ENCODE data around the gene EXOC4. TPM values are rescaled to one million over a fixed set of nuclear protein-coding genes. Genes with fewer than 3 reads are reported as not detected.

The EXOC4 gene
- total RNA-seq, 2 donors from 2014 or later: 62.0 to 146 TPM

DNA sequence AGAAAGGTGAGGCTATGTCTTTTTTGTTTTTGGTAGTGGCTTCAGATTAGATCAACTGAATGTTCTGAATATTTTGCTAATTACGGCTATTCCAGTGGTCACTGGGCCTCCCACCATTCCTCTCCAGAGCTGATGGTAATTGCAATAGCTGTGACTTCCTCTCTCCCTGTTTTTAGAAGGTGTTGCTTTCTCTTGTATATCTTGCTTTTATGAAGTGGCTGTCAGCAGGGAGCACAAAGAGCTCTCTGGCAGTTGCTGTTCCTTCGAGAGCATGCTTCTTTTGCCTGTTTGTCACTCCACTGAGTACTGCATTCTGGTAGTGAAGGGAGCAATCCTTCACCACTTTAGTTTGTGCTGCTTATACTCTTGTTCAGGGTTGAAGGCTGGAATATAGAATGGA lies 133.3 kb downstream of the EXOC4 start:
- DNase-seq (no peak), ATAC-seq (no peak)
- intact Hi-C loops (cut with DNase I): no loop called here
- peaks cover 18% of the 10 kb centered on the region for H3K4me1 ChIP-seq
- no peak overlapping the region for H3K4me3 ChIP-seq
- no peak for TF ChIP-seq POLR2A (IDR thresholded peaks at IDR 0.05)
- TF ChIP-seq, protein P1, sequence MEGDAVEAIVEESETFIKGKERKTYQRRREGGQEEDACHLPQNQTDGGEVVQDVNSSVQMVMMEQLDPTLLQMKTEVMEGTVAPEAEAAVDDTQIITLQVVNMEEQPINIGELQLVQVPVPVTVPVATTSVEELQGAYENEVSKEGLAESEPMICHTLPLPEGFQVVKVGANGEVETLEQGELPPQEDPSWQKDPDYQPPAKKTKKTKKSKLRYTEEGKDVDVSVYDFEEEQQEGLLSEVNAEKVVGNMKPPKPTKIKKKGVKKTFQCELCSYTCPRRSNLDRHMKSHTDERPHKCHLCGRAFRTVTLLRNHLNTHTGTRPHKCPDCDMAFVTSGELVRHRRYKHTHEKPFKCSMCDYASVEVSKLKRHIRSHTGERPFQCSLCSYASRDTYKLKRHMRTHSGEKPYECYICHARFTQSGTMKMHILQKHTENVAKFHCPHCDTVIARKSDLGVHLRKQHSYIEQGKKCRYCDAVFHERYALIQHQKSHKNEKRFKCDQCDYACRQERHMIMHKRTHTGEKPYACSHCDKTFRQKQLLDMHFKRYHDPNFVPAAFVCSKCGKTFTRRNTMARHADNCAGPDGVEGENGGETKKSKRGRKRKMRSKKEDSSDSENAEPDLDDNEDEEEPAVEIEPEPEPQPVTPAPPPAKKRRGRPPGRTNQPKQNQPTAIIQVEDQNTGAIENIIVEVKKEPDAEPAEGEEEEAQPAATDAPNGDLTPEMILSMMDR (IDR thresholded peaks at IDR 0.05): no peak
- H3K27me3 ChIP-seq: no peaks in the 10 kb centered on the region
- WGBS, 2 donors: 95 to 100% methylated on average over 2 of the region's 2 CpGs
- no peaks in the 10 kb centered on the region for H3K9me3 ChIP-seq
- no peaks in the 10 kb centered on the region for H3K36me3 ChIP-seq (replicated peaks in 1 of 2; ENCODE audit: insufficient read depth in 1 of 2, low read depth in 2 of 2)
- no peak overlapping the region for H3K27ac ChIP-seq

DNA sequence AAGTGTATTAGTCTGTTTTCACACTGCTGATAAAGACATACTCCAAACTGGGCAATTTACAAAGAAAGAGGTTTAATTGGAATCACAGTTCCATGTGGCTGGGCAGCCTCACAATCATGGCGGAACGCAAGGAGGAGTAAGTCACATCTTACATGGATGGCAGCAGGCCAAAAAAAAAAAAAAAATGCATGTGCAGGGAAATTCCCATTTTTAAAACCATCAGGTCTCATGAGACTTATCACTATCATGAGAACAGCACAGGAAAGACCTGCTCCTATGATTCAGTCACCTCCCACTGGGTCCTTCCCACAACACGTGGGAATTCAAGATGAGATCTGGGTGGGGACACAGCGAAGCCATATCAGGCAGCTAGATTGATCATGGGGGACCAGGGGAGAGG lies 136.8 kb downstream of the EXOC4 start:
- no peak for ATAC-seq
- Histone ChIP-seq H3K27ac (no peak overlapping the region), H3K9me3 (no peaks in the 10 kb centered on the region), H3K4me3 (no peak overlapping the region), H3K4me1 (no peaks in the 10 kb centered on the region), H3K27me3 (no peaks in the 10 kb centered on the region), H3K36me3 (replicated peaks in 1 of 2; ENCODE audit: insufficient read depth in 1 of 2, low read depth in 2 of 2) (no peaks in the 10 kb centered on the region)
- DNase-seq: no peak
- intact Hi-C loops (cut with DNase I): no loop called here
- 94 to 98% methylated on average over 4 of the region's 4 CpGs for WGBS, 2 donors
- TF ChIP-seq, protein P1 (IDR thresholded peaks at IDR 0.05): no peak
- no peak for TF ChIP-seq POLR2A (IDR thresholded peaks at IDR 0.05)

DNA sequence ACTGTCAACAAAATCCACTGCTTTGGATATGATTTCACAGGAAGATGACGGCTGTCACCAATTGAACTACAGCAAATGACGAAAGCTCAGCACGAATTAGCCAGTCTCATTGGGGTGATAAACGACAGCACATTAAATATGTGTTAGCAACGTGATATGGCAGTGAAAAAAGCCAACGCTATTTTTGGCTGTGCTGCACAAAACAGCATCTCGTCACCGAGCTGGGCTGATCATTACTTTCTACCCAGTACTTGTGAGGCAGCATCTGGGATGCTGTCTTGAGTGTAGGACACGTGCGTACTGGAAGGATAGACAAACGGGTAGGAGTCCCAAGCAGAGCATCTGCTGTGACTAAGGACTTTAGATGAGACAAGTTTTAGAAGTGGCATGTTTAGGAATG lies 138.3 kb downstream of the EXOC4 start:
- H3K9me3 ChIP-seq: no peaks in the 10 kb centered on the region
- no peaks in the 10 kb centered on the region for H3K4me1 ChIP-seq
- DNase-seq (no peak), ATAC-seq (no peak)
- no peak for TF ChIP-seq POLR2A (IDR thresholded peaks at IDR 0.05)
- TF ChIP-seq, protein P1 (IDR thresholded peaks at IDR 0.05): no peak
- intact Hi-C loops (cut with DNase I): no loop called here
- WGBS, 2 donors: 87 to 88% methylated on average over 11 of the region's 11 CpGs
- H3K4me3 ChIP-seq: no peak overlapping the region
- no peak overlapping the region for H3K27ac ChIP-seq
- no peaks in the 10 kb centered on the region for H3K36me3 ChIP-seq (replicated peaks in 1 of 2; ENCODE audit: insufficient read depth in 1 of 2, low read depth in 2 of 2)
- no peaks in the 10 kb centered on the region for H3K27me3 ChIP-seq

DNA sequence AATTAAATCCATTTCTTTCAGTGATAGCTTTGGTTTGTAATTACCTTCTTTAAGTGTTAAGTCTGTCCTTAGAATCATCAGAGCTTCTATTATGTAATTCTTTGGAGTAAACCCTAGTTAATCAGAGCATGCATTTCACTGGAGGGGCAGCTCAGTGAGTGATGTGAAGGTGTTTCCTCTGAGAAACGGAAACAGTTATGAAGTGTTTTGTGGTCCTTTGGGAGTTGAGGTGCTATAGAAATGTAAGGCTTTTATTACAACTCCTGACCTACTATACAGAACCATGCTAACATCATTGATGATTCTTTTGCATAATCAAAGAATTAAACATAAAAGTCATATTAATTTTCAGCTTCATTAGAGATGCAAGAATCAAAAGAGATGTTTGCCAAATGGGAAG lies 141.5 kb downstream of the EXOC4 start:
- intact Hi-C loops (cut with DNase I): no loop called here
- no peak for ATAC-seq
- no peaks in the 10 kb centered on the region for H3K36me3 ChIP-seq (replicated peaks in 1 of 2; ENCODE audit: insufficient read depth in 1 of 2, low read depth in 2 of 2)
- H3K27ac ChIP-seq: no peak overlapping the region
- H3K4me3 ChIP-seq: no peak overlapping the region
- no peaks in the 10 kb centered on the region for H3K9me3 ChIP-seq
- no peaks in the 10 kb centered on the region for H3K4me1 ChIP-seq
- H3K27me3 ChIP-seq: no peaks in the 10 kb centered on the region
- TF ChIP-seq, protein P1 (IDR thresholded peaks at IDR 0.05): no peak
- TF ChIP-seq POLR2A (IDR thresholded peaks at IDR 0.05): no peak
- 57 to 61% methylated on average over 1 of the region's 1 CpG for WGBS, 2 donors
- DNase-seq: no peak

DNA sequence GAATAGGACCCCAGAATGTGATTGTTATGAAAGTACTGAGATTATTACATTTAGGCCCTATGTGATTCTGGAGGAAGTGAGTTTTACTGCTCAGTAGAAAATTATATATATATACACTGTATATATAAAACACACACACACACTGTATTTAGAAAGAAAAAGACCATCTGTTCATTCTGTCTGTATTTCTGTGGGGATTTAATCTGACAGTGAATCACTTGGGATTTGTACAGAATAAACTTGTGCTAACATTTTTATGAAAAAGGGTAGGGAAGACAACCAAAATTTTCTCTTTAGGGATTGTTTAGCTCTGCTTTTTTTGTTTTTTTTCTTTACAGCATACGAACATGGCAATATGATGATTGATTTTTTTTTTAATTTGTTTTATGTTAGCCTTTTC lies 142.7 kb downstream of the EXOC4 start:
- TF ChIP-seq, protein P1 (IDR thresholded peaks at IDR 0.05): no peak
- no peak for TF ChIP-seq POLR2A (IDR thresholded peaks at IDR 0.05)
- ATAC-seq (no peak), DNase-seq (no peak)
- WGBS, 2 donors: 85% methylated on average over 1 of the region's 1 CpG
- Histone ChIP-seq H3K4me3 (no peak overlapping the region), H3K36me3 (replicated peaks in 1 of 2; ENCODE audit: insufficient read depth in 1 of 2, low read depth in 2 of 2) (no peaks in the 10 kb centered on the region), H3K9me3 (no peaks in the 10 kb centered on the region), H3K27ac (no peak overlapping the region), H3K4me1 (peaks cover under 1% of the 10 kb centered on the region), H3K27me3 (no peaks in the 10 kb centered on the region)
- intact Hi-C loops (cut with DNase I): no loop called here
